Activated gamma-delta T cell (primary cell): ENCODE results near the gene ZDHHC8.

Source experiments
- DNase-seq: peaks from one replicate; lab custom pipeline; 2025; lab: John Stamatoyannopoulos, UW

The ZDHHC8 gene

DNA sequence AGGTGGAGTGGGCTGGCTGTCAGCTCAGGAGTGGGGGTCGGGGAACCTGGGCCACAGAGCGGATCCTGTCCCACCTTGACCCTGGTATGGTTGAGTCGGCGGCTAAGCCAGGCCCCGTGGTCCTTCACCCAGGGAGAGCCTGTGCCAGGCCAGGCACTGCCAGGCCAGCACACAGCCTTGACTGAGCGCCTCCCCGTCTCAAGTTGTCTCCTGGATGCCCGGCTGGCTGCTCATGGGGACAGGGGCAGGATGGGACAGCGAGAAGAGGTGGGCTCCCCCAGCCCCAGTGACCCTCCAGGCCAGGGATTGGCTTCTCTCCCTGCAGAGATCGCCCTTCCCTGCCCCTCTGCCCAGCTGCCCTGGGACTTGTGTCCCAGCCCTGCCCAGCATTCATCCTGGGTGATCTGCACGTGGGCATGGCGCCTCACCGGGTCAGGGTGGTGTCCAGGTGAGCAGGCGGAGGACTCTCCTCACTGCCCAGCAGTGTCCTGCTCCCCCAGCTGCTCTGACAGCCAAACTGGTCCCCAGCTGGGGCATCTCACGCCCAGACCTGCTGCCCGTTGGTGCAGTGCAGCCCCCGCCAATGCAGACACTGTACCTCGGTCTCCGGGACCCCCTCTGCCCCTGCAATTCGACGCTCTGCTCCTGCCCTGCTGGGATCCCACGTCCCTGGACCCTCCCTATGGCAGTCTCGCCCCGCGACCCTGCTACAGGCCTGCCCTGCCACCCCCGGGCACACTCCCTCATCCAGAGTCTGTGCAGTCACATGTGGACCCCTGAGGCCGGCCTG lies 48.0 kb downstream of the ZDHHC8 start:
- no peak for DNase-seq

- DNase-seq: no peak
Observed at GRCh38 chr22:20180245-20180630, 48.6 kb downstream of the ZDHHC8 start.

DNA sequence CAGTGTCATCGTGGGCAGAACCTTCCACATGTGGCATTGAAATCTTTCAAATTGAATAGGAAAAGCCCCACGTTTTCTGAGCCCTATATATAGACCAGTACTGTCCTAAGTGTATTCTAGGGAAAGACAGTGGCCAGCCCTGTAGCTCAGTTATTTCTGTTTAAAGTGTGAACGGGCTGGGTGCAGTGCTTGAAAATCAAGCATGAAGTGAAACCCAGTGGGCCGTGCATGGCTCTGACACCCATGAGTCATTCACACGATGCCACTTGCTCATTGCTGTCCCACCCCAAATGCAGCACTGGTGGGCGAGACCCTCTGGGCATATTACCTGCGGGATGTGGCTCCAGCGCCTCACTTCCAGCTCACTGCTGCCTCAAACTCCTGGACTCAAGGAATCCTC lies 49.0 kb downstream of the ZDHHC8 start:
- DNase-seq: no peak

- no peak for DNase-seq
Observed at GRCh38 chr22:20181194-20181883, 49.7 kb downstream of the ZDHHC8 start.

- DNase-seq: no peak
Observed at GRCh38 chr22:20181884-20182236, 50.3 kb downstream of the ZDHHC8 start.

- DNase-seq: no peak
Observed at GRCh38 chr22:20182365-20182764, 50.8 kb downstream of the ZDHHC8 start.

DNA sequence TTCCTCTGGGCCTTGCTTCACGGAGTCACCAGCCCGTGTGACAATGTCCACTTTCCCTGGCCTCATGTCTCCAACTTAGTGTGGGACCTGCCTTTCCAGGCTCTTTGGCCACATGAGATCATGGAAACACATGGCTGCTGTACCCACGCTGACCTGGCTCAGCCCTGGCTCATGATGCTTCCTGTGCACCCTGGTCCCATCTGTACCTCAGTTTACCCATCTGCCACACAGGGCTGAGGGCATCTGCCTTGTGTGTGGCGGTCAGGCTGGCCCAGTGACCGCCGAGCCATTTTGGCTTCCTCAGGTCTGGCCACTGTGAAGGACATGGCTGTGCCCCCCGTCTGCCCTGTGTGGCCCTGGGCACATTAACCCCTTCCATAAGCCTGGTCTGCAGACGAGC lies 51.5 kb downstream of the ZDHHC8 start:
- DNase-seq: no peak

- no peak for DNase-seq
Observed at GRCh38 chr22:20183823-20184222, 52.2 kb downstream of the ZDHHC8 start.

GRCh38 chr22:20184501-20185165 lies 53.0 kb downstream of the ZDHHC8 start:
- DNase-seq: no peak

DNA sequence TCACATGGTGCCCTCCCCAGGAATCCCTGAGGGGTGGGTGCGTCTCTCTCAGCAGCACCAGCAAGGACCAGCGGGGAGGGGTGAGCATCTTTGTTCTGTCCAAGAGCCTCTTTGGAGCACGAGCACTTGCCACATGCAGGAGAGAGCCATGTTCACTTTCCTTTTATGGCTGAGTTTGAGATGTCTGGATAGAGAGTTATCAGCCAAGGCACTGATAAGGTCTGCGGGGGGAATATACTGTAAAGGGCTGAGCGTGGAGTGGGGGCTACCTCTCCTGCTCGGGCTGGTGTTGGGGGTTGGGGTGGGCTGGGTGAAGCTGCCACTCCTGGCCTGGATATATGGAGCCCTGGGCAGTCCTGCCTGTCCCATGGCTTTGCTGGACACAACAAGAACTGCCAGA lies 54.1 kb downstream of the ZDHHC8 start:
- no peak for DNase-seq

GRCh38 chr22:20186183-20186870 lies 54.7 kb downstream of the ZDHHC8 start:
- no peak for DNase-seq

DNA sequence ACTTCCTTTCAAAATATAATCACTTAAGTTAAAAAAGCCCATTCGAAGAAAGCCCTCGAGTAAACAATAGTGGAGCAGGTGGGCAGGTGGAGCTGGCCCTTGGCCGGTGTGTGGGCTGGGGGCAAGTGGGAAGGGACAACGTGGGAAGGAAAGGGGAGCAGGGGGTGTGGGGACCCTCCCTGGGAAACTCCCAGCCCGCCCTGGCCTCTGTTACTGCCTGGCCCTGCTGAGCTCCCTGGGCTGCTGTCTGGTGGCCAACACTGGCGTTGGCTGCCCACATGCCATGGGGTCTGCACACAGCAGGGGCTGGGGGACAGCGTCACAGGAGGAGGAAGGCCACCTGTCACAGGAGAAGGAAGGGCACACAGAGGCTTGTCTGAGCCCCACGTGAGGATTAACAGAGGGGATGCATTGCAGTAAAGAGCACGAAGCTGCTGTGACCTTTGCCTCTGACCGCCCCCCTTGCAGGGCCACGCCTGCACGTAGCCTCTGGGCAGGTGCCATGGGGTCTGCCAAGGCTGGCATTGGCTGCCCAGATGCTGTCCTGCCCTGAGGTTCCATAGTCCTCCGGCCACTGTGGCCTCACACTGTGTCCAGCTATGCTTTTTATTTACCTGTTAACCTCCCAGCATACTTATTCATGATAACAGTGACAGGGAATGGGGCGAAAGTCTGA lies 55.4 kb downstream of the ZDHHC8 start:
- DNase-seq: no peak

- no peak for DNase-seq
Observed at GRCh38 chr22:20187777-20188566, 56.4 kb downstream of the ZDHHC8 start.

- no peak for DNase-seq
Observed at GRCh38 chr22:20188567-20188877, 56.9 kb downstream of the ZDHHC8 start.

DNA sequence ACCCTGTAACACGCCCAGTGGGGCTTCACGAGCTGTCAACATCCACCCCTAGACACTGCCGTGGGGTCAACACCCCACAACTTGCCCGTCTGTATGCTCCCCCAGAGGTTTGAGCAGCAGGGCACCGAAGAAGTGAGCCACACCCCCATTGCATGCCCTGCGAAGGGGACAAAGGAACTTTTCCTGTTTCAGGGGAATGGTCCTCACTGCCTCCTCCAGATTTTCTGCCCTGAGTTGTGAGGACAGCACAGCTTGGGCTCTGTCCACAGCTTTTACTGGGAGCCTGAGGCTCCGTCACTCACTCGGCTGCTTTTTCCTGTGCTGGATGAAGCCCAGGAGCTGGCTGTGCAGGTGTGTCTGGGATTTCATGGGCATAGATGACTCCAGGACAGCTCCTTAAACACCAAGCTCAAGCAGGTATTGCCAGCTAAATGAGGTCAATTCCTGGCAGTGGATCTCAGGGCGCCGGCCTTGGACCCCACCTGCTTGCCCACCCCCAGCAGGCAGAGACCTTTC lies 59.5 kb downstream of the ZDHHC8 start:
- no peak for DNase-seq

DNA sequence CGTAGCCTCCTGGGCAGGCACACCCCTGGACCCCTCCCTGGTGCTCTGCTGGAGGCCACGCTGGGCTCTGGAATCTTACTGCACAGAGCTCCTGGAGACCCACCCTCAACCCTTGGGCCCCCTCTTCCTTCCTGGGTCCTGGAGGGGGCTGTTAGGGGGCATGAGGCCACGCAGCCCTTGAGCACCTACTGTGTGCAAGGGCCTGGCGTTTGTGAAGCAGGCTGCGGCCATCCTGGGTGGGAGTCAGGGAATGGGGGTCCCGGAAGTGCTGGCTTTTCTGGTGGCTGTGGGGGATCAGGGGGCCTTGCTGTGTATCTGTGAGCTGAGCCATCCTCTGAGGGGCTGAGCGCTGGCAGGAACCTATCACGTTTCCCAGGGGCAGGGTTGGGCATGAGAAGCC lies 60.2 kb downstream of the ZDHHC8 start:
- DNase-seq: no peak

DNA sequence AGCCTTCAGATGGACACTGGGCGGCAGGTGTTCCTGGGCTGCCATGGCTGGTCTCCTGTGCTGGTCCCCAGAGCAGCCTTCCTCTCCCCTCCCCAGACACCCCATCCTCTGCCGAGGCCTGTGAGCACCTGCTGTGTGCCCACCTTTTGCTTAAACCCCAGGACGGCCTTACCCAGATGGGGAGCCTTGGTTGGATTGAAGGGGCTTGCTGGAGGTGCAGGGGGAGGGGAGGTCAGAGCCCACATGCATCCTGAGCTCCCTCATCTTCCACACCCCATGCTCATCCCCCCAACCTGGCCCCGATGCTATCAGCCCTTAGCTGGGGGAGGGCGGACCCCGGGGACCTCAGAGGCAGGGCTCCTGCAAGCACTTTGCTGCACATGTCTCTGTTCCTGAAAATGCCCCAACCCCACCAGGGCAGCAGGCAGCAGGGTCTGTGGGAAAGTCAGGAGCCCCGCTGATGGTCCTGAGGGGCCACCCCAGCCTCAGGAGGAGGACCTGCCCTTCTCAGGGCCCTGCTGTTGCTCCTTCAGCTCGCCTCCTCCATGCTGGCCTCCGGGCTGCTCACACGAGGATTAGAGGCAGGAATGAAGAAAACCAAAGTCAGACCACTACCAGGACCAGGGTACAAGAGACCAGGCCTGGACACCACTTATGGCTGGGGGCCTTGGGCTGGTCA lies 60.8 kb downstream of the ZDHHC8 start:
- no peak for DNase-seq

DNA sequence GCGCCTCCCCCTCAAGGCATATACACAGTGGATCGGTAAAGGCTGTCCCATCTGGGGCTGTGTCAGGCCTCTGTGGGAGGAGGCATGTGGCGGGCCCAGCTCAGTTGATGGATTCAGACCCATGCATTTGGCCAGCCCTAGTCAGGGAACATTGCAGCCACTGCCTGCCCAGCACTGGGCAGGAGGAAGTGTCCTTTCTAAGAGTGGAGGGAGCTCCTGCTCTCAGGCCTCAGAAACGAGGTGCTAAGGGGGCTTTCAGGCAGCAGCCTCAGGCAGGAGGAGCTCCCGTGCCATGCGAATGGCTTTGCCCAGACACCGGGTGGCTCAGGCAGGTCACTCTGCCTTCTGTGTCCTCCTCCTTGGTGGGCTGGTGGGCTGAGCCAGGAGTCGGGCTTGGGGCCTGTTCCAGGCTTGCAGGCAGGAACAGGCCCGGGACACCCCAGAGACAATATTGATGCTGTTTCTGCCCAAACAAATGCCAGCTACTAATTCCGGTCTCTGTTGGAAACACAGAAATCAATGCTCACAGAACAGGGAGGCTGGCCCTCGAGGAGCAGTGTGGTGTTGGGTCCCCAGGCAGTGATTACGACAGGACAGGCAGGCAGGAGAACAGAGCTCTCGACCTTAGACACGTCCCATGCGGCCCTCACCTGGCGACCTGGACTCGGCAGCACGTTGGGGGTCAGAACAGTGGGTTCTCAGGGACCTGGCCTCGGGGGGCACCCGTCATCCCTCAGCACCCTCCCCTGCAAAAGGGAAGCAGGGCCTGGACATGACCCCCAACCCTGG lies 61.6 kb downstream of the ZDHHC8 start:
- DNase-seq: no peak

DNA sequence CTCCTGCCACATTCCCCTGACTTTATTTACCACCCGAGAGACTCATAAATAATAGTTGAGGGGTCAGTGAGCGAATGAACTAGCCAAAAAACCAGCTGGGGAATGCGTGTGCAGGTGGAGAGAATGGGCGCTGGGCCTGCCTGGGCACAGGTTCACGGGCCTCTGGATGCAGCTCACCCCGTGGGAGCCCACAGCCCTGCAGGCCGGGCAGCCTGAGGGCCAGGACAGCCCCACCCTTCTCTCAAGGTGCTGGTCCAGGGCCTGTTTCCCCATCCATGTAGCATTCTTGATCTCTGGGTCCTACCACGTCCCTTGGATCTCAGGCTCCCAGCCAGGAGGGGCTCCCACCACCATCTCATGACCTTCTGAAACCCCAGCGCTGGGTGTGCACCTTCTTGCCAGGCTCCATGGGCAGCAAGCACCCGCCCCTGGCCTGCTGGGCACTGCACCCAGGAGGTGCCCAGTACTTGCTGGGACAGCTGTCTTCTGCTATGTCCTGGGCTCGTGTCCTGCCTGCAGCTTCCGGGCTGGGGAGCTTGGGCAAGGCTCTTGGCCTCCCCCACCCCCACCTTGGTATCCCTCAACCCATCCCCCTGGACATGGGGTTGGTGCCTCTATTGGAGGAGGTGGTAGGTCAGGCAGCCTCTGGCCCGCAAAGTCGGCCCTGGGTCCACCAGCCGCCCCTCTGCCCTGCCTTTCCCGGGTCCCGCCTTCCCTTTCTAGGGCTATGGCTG lies 62.3 kb downstream of the ZDHHC8 start:
- DNase-seq: no peak
